Right hindlimb (tissue), 1 donor: ENCODE data around the gene DDX50.
"Not testable (repeated sequence)": the region's sequence is repeated elsewhere in the genome, so short reads cannot be mapped to it uniquely, and the experiment has no call there.

ENCODE experiments used
- DNase-seq: peaks from one replicate; pipeline ENCODE4 v3.0.0-alpha.2; 2018

The DDX50 gene, protein sequence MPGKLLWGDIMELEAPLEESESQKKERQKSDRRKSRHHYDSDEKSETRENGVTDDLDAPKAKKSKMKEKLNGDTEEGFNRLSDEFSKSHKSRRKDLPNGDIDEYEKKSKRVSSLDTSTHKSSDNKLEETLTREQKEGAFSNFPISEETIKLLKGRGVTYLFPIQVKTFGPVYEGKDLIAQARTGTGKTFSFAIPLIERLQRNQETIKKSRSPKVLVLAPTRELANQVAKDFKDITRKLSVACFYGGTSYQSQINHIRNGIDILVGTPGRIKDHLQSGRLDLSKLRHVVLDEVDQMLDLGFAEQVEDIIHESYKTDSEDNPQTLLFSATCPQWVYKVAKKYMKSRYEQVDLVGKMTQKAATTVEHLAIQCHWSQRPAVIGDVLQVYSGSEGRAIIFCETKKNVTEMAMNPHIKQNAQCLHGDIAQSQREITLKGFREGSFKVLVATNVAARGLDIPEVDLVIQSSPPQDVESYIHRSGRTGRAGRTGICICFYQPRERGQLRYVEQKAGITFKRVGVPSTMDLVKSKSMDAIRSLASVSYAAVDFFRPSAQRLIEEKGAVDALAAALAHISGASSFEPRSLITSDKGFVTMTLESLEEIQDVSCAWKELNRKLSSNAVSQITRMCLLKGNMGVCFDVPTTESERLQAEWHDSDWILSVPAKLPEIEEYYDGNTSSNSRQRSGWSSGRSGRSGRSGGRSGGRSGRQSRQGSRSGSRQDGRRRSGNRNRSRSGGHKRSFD

DNA sequence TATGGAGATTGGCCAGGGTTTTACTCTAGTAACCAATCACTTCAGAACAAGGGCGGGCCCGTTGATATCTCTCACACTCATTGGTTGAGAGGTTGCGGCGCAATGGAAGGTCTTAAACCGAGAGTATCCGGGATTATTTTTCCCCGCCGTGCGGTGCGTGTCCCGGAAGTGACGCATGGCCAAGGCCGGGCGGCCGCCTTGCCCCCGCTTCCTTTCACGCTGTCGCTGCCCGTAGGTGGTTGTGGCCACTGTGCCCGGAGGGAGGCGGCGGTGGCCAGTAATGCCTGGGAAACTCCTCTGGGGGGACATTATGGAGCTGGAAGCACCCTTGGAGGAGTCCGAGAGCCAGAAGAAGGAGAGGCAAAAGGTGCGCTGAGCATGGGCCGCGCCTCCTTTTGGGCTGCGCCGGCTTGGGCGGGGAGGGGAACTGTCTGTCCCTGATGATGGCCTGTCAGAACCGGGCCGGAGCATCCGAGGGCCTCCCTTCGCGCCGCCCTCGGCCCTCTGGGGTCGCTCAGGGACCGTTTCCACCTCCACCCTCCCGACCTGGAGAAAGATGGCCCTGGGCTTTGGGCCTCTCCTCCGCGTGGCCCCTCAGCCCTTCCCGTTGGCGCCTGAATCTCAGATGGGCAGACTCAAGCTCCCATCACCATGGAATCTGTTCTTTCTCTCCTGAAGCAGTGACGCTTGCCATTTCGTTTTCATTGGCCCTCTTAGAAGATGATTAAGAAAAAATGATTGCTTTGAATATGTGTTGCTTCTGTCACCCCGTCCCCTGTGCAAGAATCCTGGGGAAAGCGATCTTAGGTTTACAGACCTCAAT is at the start of gene DDX50:
Gene DDX50 (plus strand): TSS at position 211 of the 823 bp plus-strand sequence. CDS start 70 bp downstream, at position 281.
- peak; percentile 98 for DNase-seq

DNA sequence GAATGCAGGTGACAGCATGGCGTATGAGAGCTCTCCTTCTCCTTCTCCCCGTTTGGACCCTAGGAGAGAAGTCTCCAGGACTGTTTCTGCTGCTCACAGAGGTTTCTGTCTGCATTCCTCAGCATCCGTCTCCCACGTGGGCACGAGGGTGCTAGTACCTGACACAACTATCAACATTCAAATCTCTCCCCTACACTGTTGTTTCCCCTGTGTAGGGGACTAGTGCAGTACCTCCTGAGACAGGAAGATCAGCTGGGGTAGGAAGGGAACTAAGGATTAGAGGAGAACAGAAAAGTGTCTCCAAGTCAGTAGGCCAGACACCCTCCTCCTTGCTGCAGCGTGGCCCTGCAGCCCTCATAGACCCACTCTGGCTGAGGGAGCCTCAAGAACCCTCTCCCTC is 44.8 kb upstream of the DDX50 start:
- no peak for DNase-seq

DNA sequence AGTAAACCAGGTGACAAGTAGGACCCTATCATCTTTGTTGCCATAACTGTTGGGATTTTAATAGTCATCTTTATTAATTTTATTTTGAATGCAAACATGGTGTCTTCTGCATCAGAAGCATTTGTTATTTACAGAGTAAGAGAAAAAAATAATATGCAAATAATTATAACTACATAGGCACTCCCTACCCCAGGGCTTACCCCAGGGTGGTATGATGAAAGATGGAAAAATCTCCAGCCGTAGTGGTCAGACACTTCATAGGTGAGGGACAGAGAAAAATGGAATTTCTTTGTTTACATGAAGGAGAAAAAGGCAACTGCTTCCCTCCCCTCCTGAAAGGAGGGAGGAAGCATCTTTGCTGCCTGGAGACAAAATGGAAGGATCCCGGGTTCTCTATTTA is 44.1 kb upstream of the DDX50 start:
- DNase-seq, result no peak

DNA sequence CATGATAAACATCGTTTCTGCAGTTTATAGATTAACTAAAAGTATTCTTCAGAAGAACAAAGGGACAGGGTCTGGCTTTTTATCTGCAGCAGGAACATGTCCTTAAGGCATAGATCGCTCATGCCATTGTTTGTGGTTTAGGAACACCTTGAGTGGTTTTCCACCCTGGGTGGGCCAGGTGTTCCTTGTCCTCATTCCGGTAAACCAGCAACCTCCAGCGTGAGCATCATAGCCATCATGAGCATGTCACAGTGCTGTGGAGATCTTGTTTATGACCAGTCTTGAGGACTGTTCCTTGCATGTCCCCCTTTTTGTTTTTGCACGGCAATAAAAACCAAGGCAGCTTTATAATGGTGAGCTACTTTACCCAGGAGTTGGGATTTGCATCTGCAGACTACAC is 39.9 kb upstream of the DDX50 start:
- no peak for DNase-seq

DNA sequence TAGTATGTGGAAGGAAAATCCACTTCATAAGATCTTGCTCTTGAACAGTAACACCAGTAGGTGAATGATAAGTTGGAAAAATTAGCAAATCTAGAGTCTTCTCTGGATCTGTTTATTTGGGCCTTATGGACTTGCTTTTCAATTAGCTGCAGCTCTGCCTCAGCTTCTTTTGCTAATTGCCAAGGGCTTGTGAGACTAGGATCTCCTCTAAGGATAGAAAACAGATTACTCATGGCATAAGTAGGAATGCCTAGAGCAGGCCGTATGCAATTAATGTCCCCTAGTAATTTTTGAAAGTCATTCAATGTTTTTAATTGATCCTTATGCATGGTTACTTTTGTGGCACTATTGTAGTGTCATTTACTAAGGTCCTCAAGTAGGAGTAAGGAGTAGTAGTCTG is 36.5 kb upstream of the DDX50 start:
- DNase-seq, result no peak

DNA sequence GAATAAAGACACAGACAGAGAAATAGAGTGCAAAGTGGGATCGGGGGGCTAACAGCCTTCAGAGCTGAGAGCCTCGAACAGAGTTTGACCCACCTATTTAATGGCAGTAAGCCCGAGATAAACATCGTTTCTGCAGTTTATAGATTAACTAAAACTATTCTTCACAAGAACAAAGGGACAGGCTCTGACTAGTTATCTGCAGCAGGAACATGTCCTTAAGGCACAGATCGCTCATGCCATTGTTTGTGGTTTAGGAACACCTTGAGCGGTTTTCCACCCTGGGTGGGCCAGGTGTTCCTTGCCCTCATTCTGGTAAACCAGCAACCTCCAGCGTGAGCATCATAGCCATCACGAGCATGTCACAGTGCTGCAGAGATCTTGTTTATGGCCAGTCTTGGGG is 32.9 kb upstream of the DDX50 start:
- DNase-seq, result not testable (repeated sequence)

DNA sequence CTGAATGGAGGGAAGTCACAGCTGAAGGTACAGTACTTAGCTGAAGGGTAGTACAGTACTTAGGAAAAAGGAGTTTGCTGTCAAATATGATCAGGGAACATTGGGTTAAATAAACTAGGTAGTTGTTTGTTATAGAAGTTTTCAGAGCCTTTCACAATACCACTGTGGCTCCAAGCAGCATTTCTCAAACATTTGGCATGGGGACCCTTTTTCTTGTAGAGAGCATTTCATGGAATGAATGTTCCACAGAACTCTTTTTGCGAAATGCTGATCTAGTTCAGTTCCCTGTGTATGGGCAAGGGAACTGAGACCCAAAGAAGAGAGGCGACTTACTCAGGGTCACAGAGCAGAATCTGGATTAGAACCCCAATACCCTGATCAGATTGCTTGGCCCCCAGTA is 31.5 kb upstream of the DDX50 start:
- DNase-seq, result no peak

DNA sequence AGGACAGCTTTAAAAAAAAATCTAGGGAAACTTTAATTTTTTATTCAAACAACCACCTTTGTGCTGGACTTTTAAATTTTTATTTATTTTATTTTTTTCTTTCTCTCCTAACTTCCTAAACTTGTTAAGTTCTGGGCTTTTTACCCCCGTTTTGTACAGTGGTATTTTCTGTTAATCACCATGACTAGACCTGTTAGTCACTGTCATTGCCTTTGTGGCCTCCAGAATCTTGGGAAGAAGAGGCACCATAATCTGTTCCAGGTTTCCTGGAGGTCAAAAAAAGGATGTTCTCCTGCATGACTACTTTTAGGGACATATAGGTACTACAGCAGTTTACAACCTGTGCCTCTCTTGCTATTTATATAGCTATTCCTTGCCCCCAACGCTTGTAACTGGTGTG is 31.1 kb upstream of the DDX50 start:
- DNase-seq, result no peak

DNA sequence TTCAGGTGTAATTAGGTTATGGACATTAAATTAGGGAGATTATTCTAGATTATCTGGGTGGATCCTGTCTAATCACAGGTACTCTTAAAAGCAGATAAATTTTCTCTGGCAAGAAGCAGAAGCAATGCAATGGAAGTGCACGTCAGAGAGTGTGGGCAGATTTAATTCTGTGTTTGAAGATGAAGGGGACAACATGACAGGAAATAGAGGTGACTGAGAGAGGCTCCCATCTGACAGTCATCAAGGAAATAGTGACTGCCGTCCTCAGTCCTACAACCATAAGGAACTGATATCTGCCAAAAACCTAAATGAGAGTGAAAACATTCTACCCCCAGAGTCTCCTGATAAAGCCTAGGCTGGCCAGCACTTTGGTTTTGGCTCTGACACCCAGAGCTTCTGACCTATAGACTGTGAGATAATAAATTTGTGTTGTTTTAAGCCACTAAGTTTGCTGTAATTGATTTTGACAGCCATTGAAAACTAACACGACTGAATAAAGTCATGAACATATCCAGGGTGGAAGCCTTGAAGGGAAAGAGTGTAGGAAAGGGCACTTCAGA is 30.5 kb upstream of the DDX50 start:
- DNase-seq, result no peak

DNA sequence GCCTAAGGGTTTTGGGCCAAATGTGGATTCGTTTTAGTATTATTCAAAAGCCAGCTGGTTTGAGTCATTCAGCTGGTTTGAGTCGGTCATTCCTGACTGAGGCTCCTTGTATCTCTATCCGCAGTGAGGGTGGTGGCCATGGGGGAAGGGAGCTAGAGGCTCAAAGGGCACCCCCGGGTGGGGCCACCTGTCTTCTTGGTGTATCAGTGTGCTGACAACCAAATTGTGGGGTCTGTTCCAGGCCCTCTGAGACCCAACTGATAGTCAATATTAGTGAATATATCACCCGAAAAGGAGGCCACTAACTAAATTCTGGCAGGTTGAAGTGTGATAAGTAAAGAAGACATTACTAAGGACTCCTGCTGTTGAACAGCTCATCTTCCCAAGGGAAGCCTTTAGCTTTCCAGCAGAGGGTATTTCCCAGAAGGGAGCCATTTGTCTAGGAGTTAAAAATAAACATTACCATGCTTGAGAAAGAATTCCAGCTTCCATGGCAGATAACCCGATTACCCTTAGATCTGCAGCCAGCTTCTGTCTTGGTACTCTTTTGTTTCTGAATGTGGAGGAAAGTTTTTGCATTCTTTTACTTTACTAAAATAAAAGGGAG is 29.9 kb upstream of the DDX50 start:
- DNase-seq, result peak; percentile 40

DNA sequence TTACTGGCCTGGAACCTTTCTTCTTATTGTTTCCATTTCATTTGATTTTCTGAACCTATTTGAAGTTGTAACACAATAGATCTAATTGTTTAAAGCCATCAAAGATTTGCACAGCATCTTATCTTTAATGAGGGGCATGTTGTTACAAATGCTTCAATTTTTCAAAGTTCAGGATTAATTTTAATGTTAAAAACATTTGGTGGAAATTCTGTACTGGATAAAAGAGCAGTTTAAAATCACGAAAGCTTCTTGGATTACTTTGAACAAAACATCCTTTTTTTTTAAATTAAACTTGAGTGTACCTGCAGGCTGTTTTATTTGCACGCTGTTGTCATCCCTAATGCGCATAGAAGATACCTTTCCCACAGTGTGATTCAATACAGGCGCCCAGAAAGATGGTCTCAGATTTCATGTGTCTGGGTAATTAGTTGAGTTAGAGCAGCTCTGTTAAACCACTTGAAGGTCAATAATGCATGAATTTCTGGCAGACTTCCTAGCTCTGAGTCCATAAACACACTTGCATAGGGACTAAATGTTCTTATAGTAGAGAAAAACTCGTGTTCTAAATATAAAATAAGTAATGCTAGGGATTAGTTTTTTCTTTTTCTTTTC is 29.3 kb upstream of the DDX50 start:
- DNase-seq, result peak; percentile 61

DNA sequence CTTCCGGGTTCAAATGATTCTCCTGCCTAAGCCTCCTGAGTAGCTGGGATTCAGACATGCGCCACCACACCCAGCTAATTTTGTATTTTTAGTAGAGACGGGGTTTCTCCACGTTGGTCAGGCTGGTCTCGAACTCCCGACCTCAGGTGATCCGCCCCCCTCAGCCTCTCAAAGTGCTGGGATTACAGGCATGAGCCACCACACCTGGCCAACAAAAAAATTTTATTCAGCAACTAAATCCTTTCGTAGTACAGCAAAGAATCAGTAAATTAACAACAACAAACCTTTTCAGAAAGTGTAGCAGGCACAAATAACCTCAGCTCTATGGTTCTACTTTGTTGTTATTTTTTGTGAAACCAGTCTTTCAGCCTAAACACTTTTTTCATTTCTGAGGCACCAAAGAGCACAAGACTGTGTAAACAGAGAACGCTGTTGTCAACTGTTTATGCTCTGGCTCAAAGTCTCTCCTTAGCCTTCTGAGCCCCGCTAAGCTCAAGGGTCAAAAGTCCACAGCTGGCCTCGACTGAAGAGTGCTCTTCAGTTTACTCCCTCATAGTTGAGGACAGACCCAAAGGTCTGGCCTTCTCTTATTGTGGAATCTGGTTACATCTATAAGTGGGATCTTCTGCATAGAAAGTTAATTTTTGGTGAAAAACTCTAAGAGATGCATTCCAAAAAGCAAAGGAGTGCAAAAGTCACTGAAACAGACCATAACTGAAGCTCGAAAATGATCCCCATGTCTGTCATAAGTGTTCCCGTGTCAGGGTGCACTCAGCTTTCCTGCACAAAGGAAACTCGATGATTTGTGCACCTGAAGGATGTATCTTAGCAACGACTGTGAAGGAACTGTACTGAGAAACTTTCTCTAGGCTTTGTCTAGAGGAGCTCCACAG is 24.6 kb upstream of the DDX50 start:
- no peak for DNase-seq

DNA sequence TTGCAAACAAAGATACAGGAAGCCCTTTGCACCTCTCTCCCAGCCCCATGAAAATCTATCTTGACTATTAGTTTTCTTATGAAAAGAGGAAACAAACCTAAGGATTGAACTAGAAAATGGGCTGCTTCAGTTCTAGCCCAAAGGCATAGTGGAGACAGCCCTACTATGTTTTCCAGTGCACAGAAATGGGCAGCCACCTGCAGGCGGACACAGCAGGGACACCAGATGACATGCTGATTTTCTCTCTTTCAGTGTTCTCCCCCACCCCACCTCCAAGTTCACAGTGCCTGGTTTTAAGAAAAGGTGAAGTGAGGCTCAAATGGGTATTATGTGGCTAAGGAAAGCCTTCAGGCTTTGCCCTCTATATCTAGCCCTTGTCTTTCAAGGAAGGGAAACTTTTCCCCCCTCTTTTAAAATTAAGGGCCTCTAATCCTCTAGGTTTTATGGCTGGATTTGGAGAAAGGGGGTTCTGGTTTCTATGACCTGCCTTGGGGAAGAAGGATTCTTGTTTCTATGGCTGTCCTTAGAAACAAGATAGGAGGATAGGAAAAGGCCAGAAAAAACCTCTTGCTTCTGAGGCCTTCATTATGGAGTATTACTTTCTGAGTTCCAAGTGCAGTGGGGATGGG is 23.5 kb upstream of the DDX50 start:
- DNase-seq, result no peak

DNA sequence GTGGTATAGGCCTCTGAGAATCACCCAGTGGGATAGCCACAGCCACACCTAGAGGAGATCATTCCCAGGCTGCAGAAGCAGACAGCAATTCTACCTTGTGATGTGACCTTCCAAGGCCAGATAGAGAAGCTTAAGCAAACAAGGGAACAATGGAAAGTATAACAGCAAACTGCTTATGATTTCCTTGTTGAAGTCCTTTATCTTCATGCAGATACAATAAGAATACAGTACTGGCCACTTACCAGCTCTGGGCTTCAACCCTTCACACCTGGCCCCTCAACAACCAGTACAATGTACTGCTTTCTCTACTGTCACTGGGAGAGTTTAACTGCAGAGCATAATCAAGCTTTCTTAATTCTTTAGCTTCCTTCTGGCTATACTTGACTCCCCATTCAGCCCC is 22.6 kb upstream of the DDX50 start:
- no peak for DNase-seq

DNA sequence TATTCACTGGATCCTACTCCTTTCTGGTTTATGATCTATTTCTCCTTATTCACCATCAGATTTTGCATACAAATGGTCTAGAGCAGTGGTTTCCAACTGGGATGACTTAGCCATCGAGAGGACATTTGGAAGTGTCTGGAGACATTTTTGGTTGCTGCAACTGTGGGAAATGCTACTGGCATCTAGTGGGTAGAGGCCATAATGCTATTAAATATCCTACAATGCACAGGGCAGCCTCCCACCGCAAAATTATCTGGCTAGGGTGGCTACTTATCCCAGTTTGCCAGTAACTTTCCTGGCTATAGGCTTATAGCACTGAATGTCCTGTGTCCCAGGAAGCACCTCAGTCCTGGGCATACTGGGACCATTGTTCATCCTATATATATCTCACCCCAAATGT is 21.5 kb upstream of the DDX50 start:
- no peak for DNase-seq

DNA sequence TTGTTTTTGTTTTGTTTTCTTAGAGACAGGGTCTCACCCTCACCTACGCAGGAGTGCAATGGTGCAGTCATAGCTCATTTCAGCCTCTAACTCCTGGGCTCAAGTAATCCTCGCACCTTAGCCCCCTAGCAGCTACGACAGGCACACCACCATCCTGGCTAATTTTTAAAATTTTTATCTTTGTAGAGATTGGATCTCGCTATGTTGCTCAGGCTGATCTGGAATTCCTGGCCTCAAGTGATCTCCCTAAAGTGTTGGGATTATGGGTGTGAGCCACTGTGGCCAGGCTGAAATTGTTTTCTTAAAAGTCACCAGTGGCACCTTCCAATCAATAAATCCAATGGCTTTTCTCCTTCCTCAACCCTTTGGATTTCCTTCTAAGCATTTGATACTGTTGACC is 20.9 kb upstream of the DDX50 start:
- no peak for DNase-seq

DNA sequence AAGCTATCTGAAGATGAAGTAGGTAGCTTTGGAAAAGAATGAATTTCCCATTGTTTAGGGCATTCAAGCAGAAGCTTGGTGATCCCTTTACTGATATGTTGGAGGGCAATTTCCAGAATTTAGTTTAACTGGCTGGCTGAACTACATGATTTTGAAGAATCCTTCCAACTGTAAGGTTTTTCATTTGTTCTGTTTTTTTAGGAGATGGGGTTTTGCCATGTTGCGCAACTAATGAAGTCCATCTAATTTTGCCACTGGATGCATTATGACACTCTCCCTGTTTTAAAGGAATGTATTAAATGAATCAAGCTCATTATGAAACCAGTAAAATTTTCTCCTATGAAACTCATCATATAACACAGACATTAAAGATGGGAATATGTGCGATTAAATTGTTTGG is 6.1 kb upstream of the DDX50 start:
- DNase-seq, result no peak

DNA sequence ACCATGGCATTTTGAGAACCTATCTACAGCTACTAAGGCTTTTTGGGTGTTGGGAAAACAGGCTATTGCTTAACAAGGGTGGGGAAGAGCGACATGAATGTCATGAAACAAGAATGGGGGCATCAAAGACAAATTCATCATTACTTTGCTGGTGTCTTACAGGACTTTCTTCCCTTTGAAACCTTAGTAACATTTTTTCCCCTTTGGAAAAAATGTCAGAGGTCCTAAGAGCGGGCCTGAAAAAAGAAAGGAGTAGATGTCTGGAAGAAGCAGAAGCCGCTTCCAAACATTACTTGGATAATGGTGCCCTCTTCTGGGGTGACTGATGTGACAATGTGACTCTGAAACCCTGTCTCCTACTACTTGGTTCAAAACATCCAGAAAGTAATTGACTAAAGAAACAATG is 3.8 kb upstream of the DDX50 start:
- peak; percentile 74 for DNase-seq

DNA sequence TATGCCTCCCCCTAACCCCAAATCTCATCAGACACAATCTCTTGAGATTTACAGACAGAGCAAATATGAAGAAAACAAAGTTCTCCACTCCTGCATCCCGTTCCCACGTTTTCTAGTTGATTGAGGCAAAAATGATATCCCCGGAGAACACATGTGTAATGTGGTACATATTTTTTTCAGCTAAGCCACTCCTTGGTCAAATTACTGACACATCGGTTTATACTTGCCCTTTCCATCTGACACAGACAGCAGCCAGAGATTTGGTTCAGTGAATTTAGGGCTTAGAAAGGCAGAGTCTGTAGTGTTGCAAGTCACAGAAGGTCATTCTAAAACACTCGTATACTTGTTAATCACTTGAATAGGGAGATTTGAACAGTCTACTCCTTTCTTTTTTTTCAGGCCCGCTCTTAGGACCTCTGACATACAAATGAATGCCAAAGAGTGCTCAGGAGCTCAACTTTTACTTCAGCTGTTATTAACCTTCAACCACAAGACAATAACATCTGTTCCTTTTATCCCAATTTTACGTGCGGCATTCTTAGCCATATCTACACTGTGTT is 1.8 kb upstream of the DDX50 start:
- no peak for DNase-seq

DNA sequence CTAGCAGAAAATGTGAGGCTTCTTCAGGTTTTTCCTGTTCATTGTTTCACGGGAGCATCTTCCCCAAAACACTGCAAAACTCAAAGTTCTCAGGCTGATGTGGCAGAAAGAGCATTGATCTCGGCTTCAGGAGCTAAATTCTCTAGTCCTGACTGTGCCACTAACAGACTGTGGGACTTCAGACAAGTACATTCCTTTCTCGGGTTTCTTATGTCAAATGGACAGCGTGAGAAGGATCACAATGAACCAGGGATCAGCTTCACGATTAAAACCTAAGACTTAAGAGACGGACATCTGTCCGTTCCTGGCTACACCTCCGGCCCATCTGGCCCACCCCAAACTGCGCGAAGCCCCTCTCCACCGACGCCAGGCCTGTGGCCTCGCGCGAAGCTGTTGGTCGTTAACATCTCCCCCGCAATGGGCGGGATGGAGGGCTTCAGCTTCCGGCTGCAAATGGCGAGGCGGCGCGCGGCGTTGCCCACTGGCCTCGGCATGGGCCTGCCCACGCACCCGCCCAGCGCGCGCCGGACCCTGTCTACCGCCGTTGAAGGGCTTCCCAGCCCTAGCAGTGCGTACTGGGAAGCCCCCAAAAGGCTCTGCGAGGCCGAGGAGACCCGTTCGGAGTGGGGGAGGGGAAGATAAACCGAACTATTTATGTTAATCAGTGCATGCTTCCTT is 549 bp upstream of the DDX50 start:
- no peak for DNase-seq
